HepG2 (cell line): ENCODE results near the gene FRMD4A. TPM values are rescaled to one million over a fixed set of nuclear protein-coding genes. Genes with fewer than 3 reads are reported as not detected.

Source experiments
- ATAC-seq: fragments of 200-7000 bp; cut with Tn5 transposase; 3 replicates; pipeline ENCODE4 v1.9.1; 2020; ENCODE audit warnings: mild to moderate bottlenecking, moderate library complexity
- BruUV-seq: library from RNA; stranded (reverse); fragments of 400-500 nt; replicated peaks from 2 replicates; lab custom pipeline; 2021; lab: Mats Ljungman, UMichigan
- CTCF ChIA-PET: fragments of 300-600 bp; formaldehyde crosslinking; extraction: SDS; loops from one replicate; lab custom pipeline; 2021; ENCODE audit warnings: low total read pairs, inconsistent platforms, low intra/inter-chr PET ratio; lab: Yijun Ruan, JAX
- POLR2A ChIA-PET: fragments of 350-600 bp; sonication (Branson Sonifier 250); formaldehyde crosslinking; loops from one replicate; lab custom pipeline; 2020; ENCODE audit warnings: antibody characterized with exemption, inconsistent platforms; lab: Yijun Ruan, JAX
- DNase-seq: peaks from one replicate; pipeline ENCODE4 v3.0.0-alpha.2; 2015; ENCODE audit warnings: low spot score
- FAIRE-seq: peaks from 3 replicates; lab custom pipeline; 2011; peaks lifted over from hg19 to GRCh38; lab: Jason Lieb, UNC
- H2AFZ ChIP-seq: one replicate; pipeline ENCODE4 v1.6.1; 2011; ENCODE audit warnings: low read length, inconsistent platforms
- H3K27ac ChIP-seq: fragments of 300-600 bp; 3 replicates; pipeline ENCODE4 v1.8.0; 2011; ENCODE audit warnings: mixed run types, mild to moderate bottlenecking, mixed read lengths, low read length, inconsistent platforms; ENCODE audit not compliant: insufficient read depth; ENCODE audit errors: extremely low read length
- H3K27me3 ChIP-seq, 2 experiments: fragments of 200-600 bp in 1 of 2; 2 replicates in 1 of 2; 3 replicates in 1 of 2; pipeline versions ENCODE4 v1.6.0 to v1.8.0; 2011; ENCODE audit warnings: low read length in 2 of 2, mild to moderate bottlenecking in 2 of 2, moderate library complexity in 2 of 2, inconsistent platforms in 1 of 2; ENCODE audit not compliant: insufficient read depth in 2 of 2, control insufficient read depth in 1 of 2
- H3K36me3 ChIP-seq, 2 experiments: fragments of 200-600 bp in 1 of 2; replicated peaks in 1 of 2; 2 replicates in 1 of 2; 3 replicates in 1 of 2; pipeline versions ENCODE4 v1.5.1 to v1.8.0; 2011; ENCODE audit warnings: low read length in 2 of 2, inconsistent platforms in 1 of 2; ENCODE audit not compliant: insufficient read depth in 2 of 2, control insufficient read depth in 1 of 2
- H3K4me1 ChIP-seq: 2 replicates; pipeline ENCODE4 v1.5.1; 2012; ENCODE audit warnings: low read length, inconsistent platforms; ENCODE audit not compliant: insufficient read depth
- H3K4me2 ChIP-seq: 2 replicates; pipeline ENCODE4 v1.6.0; 2011; ENCODE audit warnings: low read depth, low read length, inconsistent platforms
- H3K4me3 ChIP-seq, 3 experiments: fragments of 200-600 bp in 1 of 3; sonication (generic), shearing (Covaris generic) in 1 of 3; replicated peaks in 1 of 3; 2 replicates each; pipeline ENCODE4 v1.5.1; 2011 to 2016; ENCODE audit warnings: low read length in 3 of 3, inconsistent platforms in 2 of 3, low read depth in 2 of 3, mild to moderate bottlenecking in 2 of 3, control low read depth in 1 of 3, mixed read lengths in 1 of 3; ENCODE audit not compliant: insufficient read depth in 1 of 3
- H3K79me2 ChIP-seq: one replicate; pipeline ENCODE4 v1.6.1; 2011; ENCODE audit warnings: low read length, inconsistent platforms; ENCODE audit not compliant: insufficient read depth
- H3K9ac ChIP-seq: 2 replicates; pipeline ENCODE4 v1.6.0; 2011; ENCODE audit warnings: mild to moderate bottlenecking, low read depth, low read length, inconsistent platforms; ENCODE audit not compliant: insufficient read depth
- H3K9me3 ChIP-seq: 2 replicates; pipeline ENCODE4 v1.5.1; 2012; ENCODE audit warnings: mild to moderate bottlenecking, low read length
- H4K20me1 ChIP-seq: 2 replicates; pipeline ENCODE4 v1.6.0; 2011; ENCODE audit warnings: inconsistent platforms, mild to moderate bottlenecking, low read length, moderate library complexity; ENCODE audit not compliant: insufficient read depth
- CEBPB ChIP-seq: IDR thresholded peaks from 2 replicates; pipeline ENCODE4 v1.6.1; 2011; ENCODE audit warnings: low read depth, low read length, improper control_type of control experiment, borderline replicate concordance
- HMGXB4 ChIP-seq, 2 experiments: sonication (generic) in 1 of 2; formaldehyde crosslinking in 1 of 2; IDR thresholded peaks; 2 replicates each; pipeline versions ENCODE4 v1.4.0 to v1.6.1; 2018 to 2020; ENCODE audit warnings: missing genetic modification reagents in 2 of 2, borderline replicate concordance in 1 of 2, low read depth in 1 of 2, mild to moderate bottlenecking in 1 of 2, missing biosample characterization in 1 of 2
- HNF4A ChIP-seq: sonication (generic); formaldehyde crosslinking; IDR thresholded peaks from 2 replicates; pipeline ENCODE4 v1.4.0; 2020; ENCODE audit warnings: missing genetic modification reagents
- HOXA7 ChIP-seq: sonication (generic); formaldehyde crosslinking; IDR thresholded peaks from 2 replicates; pipeline ENCODE4 v1.8.1; 2022; ENCODE audit warnings: mild to moderate bottlenecking, missing genetic modification reagents, moderate library complexity
- ZNF619 ChIP-seq: sonication (generic); formaldehyde crosslinking; IDR thresholded peaks from 2 replicates; pipeline ENCODE4 v1.4.0; 2020; ENCODE audit warnings: mild to moderate bottlenecking, missing genetic modification reagents
- ZNF652 ChIP-seq: IDR thresholded peaks from 2 replicates; pipeline ENCODE4 v1.6.1; 2016; ENCODE audit warnings: low read depth, borderline replicate concordance
- WGBS: methylation state at CpG from one replicate; pipeline ENCODE4 v1.1.6; 2017; ENCODE audit warnings: low lambda C conversion rate; 5-methylcytosine and 5-hydroxymethylcytosine counted together
- in situ Hi-C: cut with HindIII; loops from 2 replicates; pipeline ENCODE4 v1.10.0; 2017; ENCODE audit warnings: low pct_unique_long_range_greater_than_20kb; ENCODE audit not compliant: extremely low pct_ligation_motif_present
- intact Hi-C: fragments of 100-400 bp; cut with micrococcal nuclease; formaldehyde crosslinking; loops from one replicate; pipeline ENCODE4 v1.10.0; 2022; ENCODE audit not compliant: unreplicated experiment
- polyA plus RNA-seq, 8 experiments: library from polyadenylated mRNA; depleted of rRNA in 3 of 8; stranded (reverse) in 7 of 8; unstranded in 1 of 8; fragments of >200 nt; fragmentation: Illumina TruSeq in 4 of 8; extraction: Trizol in 4 of 8; gene quantifications; 2 replicates each; pipeline versions ENCODE4 v1.2.1 to v1.2.3, GENCODE V29; 2011 to 2016; ENCODE audit warnings: low read depth in 4 of 8, missing spikeins in 1 of 8, mixed read lengths in 1 of 8; ENCODE audit not compliant: insufficient read depth in 1 of 8
- total RNA-seq, 5 experiments: library from RNA; depleted of rRNA; stranded (reverse); fragments of >200 nt; fragmentation: Illumina TruSeq; extraction: Trizol; gene quantifications; 2 replicates each; pipeline ENCODE4 v1.2.3, GENCODE V29; 2016; ENCODE audit warnings: low read depth in 1 of 5

FRMD4A gene
- total and polyA plus RNA-seq, 2 of the 13 experiments (the other 11 are each of a cell fraction or from before 2014, with no cell fraction given) = 0.09 to 0.26 TPM

GRCh38 chr10:13795653-13796555 is 534.8 kb downstream of the FRMD4A start:
- Histone ChIP-seq H3K9me3 (no peaks in the 10 kb centered on the region), H4K20me1 (no peaks in the 10 kb centered on the region), H2AFZ (no peak overlapping the region), H3K36me3 (no peaks in the 10 kb centered on the region), H3K79me2 (no peaks in the 10 kb centered on the region), H3K4me1 (peaks cover 11% of the 10 kb centered on the region; the same call in 1 of the 2 replicates), H3K9ac (no peak overlapping the region), H3K4me2 (no peak overlapping the region), H3K4me3 (no peak overlapping the region), H3K27me3 (peaks cover 3 to 13% of the 10 kb centered on the region in 2 experiments; a peak in 3 of 5 replicates), H3K27ac (no peak overlapping the region)
- 10% methylated on average over 9 of the region's 9 CpGs for WGBS
- ATAC-seq = no peak
- no peak for DNase-seq
- TF ChIP-seq HNF4A (CRISPR knock-in tag) (0 out of 2 replicates have a peak, but pooled peaks have one; percentile 20), ZNF619 (CRISPR knock-in tag) (no peak), HMGXB4 (CRISPR knock-in tag; IDR thresholded peaks at IDR 0.05; ENCODE audit: borderline replicate concordance in 1 of 2, low read depth in 1 of 2) (no peak), ZNF652 (peak; percentile 58), HOXA7 (CRISPR knock-in tag) (no peak), CEBPB (peak; percentile 26; the same call in 1 of the 2 replicates)
- no peak for FAIRE-seq
- BruUV-seq = no TSS peak
- in situ Hi-C loops (no loop called here), intact Hi-C loops (no loop called here)
- ChIA-PET POLR2A (no interaction called here), CTCF (no interaction called here)
